SK-N-SH treated with all-trans-retinoic acid at 6 μM for 48 hours (cell line): ENCODE data around the gene ZNF575.

Source experiments
- ARNTL ChIP-seq: fragments of 450-650 bp; formaldehyde crosslinking; IDR thresholded peaks from 2 replicates; pipeline ENCODE4 v1.5.0; 2020; ENCODE audit warnings: low read depth, mild to moderate bottlenecking, moderate library complexity, borderline replicate concordance
- CSDC2 ChIP-seq: fragments of 250-450 bp; sonication (Bioruptor Pico); IDR thresholded peaks from 2 replicates; pipeline ENCODE4 v1.5.0; 2020; ENCODE audit warnings: mild to moderate bottlenecking, moderate library complexity
- CSRNP3 ChIP-seq: fragments of 250-450 bp; sonication (Bioruptor Pico); IDR thresholded peaks from 2 replicates; pipeline ENCODE4 v1.5.1; 2021; ENCODE audit warnings: mild to moderate bottlenecking, moderate library complexity
- ESRRG ChIP-seq: fragments of 250-450 bp; sonication (Bioruptor Pico); IDR thresholded peaks from 2 replicates; pipeline ENCODE4 v1.6.1; 2021; ENCODE audit warnings: mild to moderate bottlenecking
- OSR1 ChIP-seq: fragments of 250-450 bp; sonication (Bioruptor Pico); IDR thresholded peaks from 2 replicates; pipeline ENCODE4 v1.8.0; 2022; ENCODE audit warnings: moderate library complexity, mild to moderate bottlenecking, inconsistent platforms
- PPARA ChIP-seq: fragments of 250-450 bp; sonication (Bioruptor Pico); IDR thresholded peaks from 2 replicates; pipeline ENCODE4 v1.5.0; 2020; ENCODE audit warnings: mild to moderate bottlenecking, borderline replicate concordance
- RARB ChIP-seq: fragments of 250-450 bp; sonication (Bioruptor Pico); IDR thresholded peaks from 2 replicates; pipeline ENCODE4 v1.8.0; 2021; ENCODE audit warnings: mild to moderate bottlenecking, moderate library complexity
- SNAI2 ChIP-seq: fragments of 250-450 bp; sonication (Bioruptor Pico); IDR thresholded peaks from 2 replicates; pipeline ENCODE4 v1.5.0; 2020; ENCODE audit warnings: mild to moderate bottlenecking, moderate library complexity
- TOX ChIP-seq: fragments of 250-450 bp; sonication (Bioruptor Pico); IDR thresholded peaks from 2 replicates; pipeline ENCODE4 v1.8.0; 2021; ENCODE audit warnings: mild to moderate bottlenecking, moderate library complexity, borderline replicate concordance
- ZFP3 ChIP-seq: fragments of 250-450 bp; sonication (Bioruptor Pico); IDR thresholded peaks from 2 replicates; pipeline ENCODE4 v1.5.0; 2020; ENCODE audit warnings: mild to moderate bottlenecking, moderate library complexity
- ZFP30 ChIP-seq: fragments of 450-650 bp; formaldehyde crosslinking; IDR thresholded peaks from 2 replicates; pipeline ENCODE4 v1.5.0; 2022; ENCODE audit warnings: mild to moderate bottlenecking, moderate library complexity
- ZNF565 ChIP-seq: fragments of 450-650 bp; formaldehyde crosslinking; conservative IDR thresholded peaks from 2 replicates; pipeline ENCODE4 v1.5.0; 2020; ENCODE audit warnings: low read depth, mild to moderate bottlenecking, moderate library complexity

GRCh38 chr19:43524922-43525835 is 7.8 kb upstream of the ZNF575 start:
- TF ChIP-seq OSR1 (CRISPR knock-in tag) (no peak), ZFP30 (no peak), ZFP3 (no peak), ZNF565 (CRISPR knock-in tag) (no peak), RARB (CRISPR knock-in tag) (no peak), CSRNP3 (CRISPR knock-in tag) (no peak), ESRRG (CRISPR knock-in tag) (no peak), CSDC2 (CRISPR knock-in tag) (no peak), TOX (CRISPR knock-in tag) (no peak), PPARA (CRISPR knock-in tag) (no peak), ARNTL (no peak), SNAI2 (CRISPR knock-in tag) (no peak)
